MM.1S (cell line): ENCODE measurements around the gene MDFI.

Source experiments
- DNase-seq: peaks from one replicate; pipeline ENCODE4 v3.0.0-alpha.2; 2015
- H2AFZ ChIP-seq: fragments of 300-600 bp; sonication (generic); 2 replicates; pipeline ENCODE4 v1.6.0; 2016; ENCODE audit warnings: antibody characterized with exemption, low read length
- H3F3A ChIP-seq: fragments of 300-600 bp; sonication (generic); 2 replicates; pipeline ENCODE4 v1.6.1; 2016; ENCODE audit warnings: mild to moderate bottlenecking, antibody characterized with exemption, low read length, moderate library complexity, mixed read lengths; ENCODE audit not compliant: insufficient read depth
- H3K27ac ChIP-seq: fragments of 300-600 bp; sonication (generic); 2 replicates; pipeline ENCODE4 v1.5.1; 2016; ENCODE audit warnings: mild to moderate bottlenecking, low read length
- H3K27me3 ChIP-seq: fragments of 300-600 bp; sonication (generic); replicated peaks from 2 replicates; pipeline ENCODE4 v1.6.0; 2016; ENCODE audit warnings: low read length; ENCODE audit not compliant: insufficient read depth
- H3K36me3 ChIP-seq: fragments of 300-600 bp; sonication (generic); replicated peaks from 2 replicates; pipeline ENCODE4 v1.6.1; 2016; ENCODE audit warnings: mild to moderate bottlenecking, low read length, mixed read lengths; ENCODE audit not compliant: insufficient read depth
- H3K4me1 ChIP-seq: fragments of 300-600 bp; sonication (generic); 2 replicates; pipeline ENCODE4 v1.6.1; 2016; ENCODE audit warnings: low read length, mixed read lengths
- H3K4me2 ChIP-seq: fragments of 300-600 bp; sonication (generic); 2 replicates; pipeline ENCODE4 v1.6.0; 2016; ENCODE audit warnings: low read depth, low read length
- H3K4me3 ChIP-seq: fragments of 300-600 bp; sonication (generic); 2 replicates; pipeline ENCODE4 v1.5.1; 2016; ENCODE audit warnings: low read length, mixed read lengths
- H3K79me2 ChIP-seq: fragments of 300-600 bp; sonication (generic); 2 replicates; pipeline ENCODE4 v1.6.1; 2016; ENCODE audit warnings: mixed run types, low read length, mixed read lengths
- H3K9ac ChIP-seq: fragments of 300-600 bp; sonication (generic); 2 replicates; pipeline ENCODE4 v1.6.1; 2016; ENCODE audit warnings: low read length, mixed read lengths
- H3K9me2 ChIP-seq: fragments of 300-600 bp; sonication (generic); replicated peaks from 2 replicates; pipeline ENCODE4 v1.6.1; 2016; ENCODE audit warnings: mild to moderate bottlenecking, low read length, mixed read lengths; ENCODE audit not compliant: insufficient read depth
- H3K9me3 ChIP-seq: fragments of 300-600 bp; sonication (generic); replicated peaks from 2 replicates; pipeline ENCODE4 v1.6.1; 2016; ENCODE audit warnings: mild to moderate bottlenecking, low read length, mixed read lengths; ENCODE audit not compliant: insufficient read depth
- H4K20me1 ChIP-seq: fragments of 300-600 bp; sonication (generic); 2 replicates; pipeline ENCODE4 v1.6.1; 2016; ENCODE audit warnings: mild to moderate bottlenecking, low read length, moderate library complexity, mixed read lengths; ENCODE audit not compliant: insufficient read depth
- CTCF ChIP-seq: fragments of 300-600 bp; sonication (generic); IDR thresholded peaks from 2 replicates; pipeline ENCODE4 v1.5.1; 2016; ENCODE audit warnings: antibody characterized with exemption, low read length, mixed read lengths
- EZH2 ChIP-seq: fragments of 300-600 bp; sonication (generic); optimal IDR thresholded peaks from 2 replicates; pipeline ENCODE3; 2017; ENCODE audit warnings: low read depth, mild to moderate bottlenecking, antibody characterized with exemption, low read length, mixed read lengths
- EZH2phosphoT487 ChIP-seq: fragments of 300-600 bp; sonication (generic); IDR thresholded peaks from 2 replicates; pipeline ENCODE4 v1.6.1; 2018; ENCODE audit warnings: antibody characterized with exemption, low read length

MDFI gene

GRCh38 chr6:41640426-41640825 lies 2.2 kb downstream of the MDFI start:
- no peaks in the 10 kb centered on the region for H3F3A ChIP-seq
- no peaks in the 10 kb centered on the region for H3K9me2 ChIP-seq
- no peak for TF ChIP-seq CTCF
- no peak for TF ChIP-seq EZH2phosphoT487
- no peak for TF ChIP-seq EZH2
- no peak overlapping the region for H3K4me3 ChIP-seq
- H3K27ac ChIP-seq, result no peak overlapping the region
- H3K36me3 ChIP-seq, result no peaks in the 10 kb centered on the region
- peaks cover 97% of the 10 kb centered on the region for H3K27me3 ChIP-seq
- H3K9ac ChIP-seq, result no peak overlapping the region
- DNase-seq, result no peak
- H4K20me1 ChIP-seq, result no peaks in the 10 kb centered on the region
- H2AFZ ChIP-seq, result no peak overlapping the region
- H3K4me1 ChIP-seq, result no peaks in the 10 kb centered on the region
- H3K4me2 ChIP-seq, result no peak overlapping the region
- H3K9me3 ChIP-seq, result no peaks in the 10 kb centered on the region
- no peaks in the 10 kb centered on the region for H3K79me2 ChIP-seq

GRCh38 chr6:41641352-41641925 lies 3.2 kb downstream of the MDFI start:
- no peak overlapping the region for H3K4me2 ChIP-seq
- no peaks in the 10 kb centered on the region for H3K9me2 ChIP-seq
- no peaks in the 10 kb centered on the region for H3K4me1 ChIP-seq
- no peak overlapping the region for H2AFZ ChIP-seq
- no peaks in the 10 kb centered on the region for H3K36me3 ChIP-seq
- H3K4me3 ChIP-seq, result no peak overlapping the region
- H3F3A ChIP-seq, result no peaks in the 10 kb centered on the region
- H3K27ac ChIP-seq, result no peak overlapping the region
- H3K9me3 ChIP-seq, result no peaks in the 10 kb centered on the region
- no peak for TF ChIP-seq CTCF
- no peak for TF ChIP-seq EZH2phosphoT487
- no peaks in the 10 kb centered on the region for H3K79me2 ChIP-seq
- no peak for DNase-seq
- no peaks in the 10 kb centered on the region for H4K20me1 ChIP-seq
- H3K27me3 ChIP-seq, result peaks cover 97% of the 10 kb centered on the region
- no peak overlapping the region for H3K9ac ChIP-seq

GRCh38 chr6:41642090-41642959 lies 4.1 kb downstream of the MDFI start:
- Histone ChIP-seq H3F3A (no peaks in the 10 kb centered on the region), H3K9me2 (no peaks in the 10 kb centered on the region), H3K79me2 (no peaks in the 10 kb centered on the region), H3K9ac (no peak overlapping the region), H3K27ac (no peak overlapping the region), H3K36me3 (no peaks in the 10 kb centered on the region), H3K9me3 (no peaks in the 10 kb centered on the region), H3K4me3 (no peak overlapping the region), H3K4me1 (no peaks in the 10 kb centered on the region), H2AFZ (no peak overlapping the region), H3K27me3 (peaks cover 97% of the 10 kb centered on the region), H3K4me2 (no peak overlapping the region), H4K20me1 (no peaks in the 10 kb centered on the region)
- DNase-seq, result no peak
- no peak for TF ChIP-seq EZH2
- TF ChIP-seq CTCF, result no peak
